CD4-positive, alpha-beta T cell treated with Interleukin-10 for 1 hour (primary cell): ENCODE data around the gene CASP8AP2.
"Not testable (repeated sequence)": the region's sequence is repeated elsewhere in the genome, so short reads cannot be mapped to it uniquely, and the experiment has no call there.

Experiments used
- DNase-seq: peaks from one replicate; pipeline ENCODE4 v3.0.0-alpha.2; 2020

CASP8AP2 gene

DNA sequence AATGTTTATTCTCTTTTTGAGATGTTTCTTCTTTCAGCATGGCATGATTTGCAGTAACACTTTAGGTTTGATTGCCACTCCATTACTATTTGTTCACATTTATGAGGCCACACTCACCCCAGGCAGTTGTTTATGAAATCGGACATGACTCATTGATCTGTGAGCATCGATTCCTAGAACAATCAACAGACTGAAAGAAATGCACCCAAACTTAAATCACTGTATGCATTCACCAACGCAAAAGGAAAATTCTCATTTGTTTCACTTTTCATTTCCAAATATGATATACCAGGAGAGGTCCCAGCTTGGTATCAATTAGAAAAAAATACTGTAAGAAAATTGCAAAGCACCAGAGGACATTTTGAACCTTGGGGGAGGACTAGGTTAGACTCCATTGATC lies 59.2 kb downstream of the CASP8AP2 start:
- no peak for DNase-seq

DNA sequence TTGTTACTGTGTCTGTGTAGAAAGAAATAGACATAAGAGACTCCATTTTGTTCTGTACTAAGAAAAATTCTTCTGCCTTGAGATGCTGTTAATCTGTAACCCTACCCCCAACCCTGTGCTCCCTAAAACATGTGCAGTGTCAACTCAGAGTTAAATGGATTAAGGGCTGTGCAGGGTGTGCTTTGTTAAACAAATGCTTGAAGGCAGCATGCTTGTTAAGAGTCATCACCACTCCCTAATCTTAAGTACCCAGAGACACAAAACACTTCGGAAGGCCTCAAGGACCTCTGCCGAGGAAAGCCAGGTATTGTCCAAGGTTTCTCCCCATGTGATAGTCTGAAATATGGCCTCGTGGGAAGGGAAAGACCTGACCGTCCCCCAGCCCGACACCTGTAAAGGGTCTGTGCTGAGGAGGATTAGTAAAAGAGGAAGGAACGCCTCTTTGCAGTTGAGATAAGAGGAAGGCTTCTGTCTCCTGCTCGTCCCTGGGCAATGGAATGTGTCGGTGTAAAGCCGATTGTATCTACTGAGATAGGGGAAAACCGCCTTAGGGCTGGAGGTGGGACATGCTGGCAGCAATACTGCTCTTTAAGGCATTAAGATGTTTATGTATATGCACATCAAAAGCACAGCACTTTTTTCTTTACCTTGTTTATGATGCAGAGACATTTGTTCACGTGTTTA lies 61.3 kb downstream of the CASP8AP2 start:
- DNase-seq, result not testable (repeated sequence)

DNA sequence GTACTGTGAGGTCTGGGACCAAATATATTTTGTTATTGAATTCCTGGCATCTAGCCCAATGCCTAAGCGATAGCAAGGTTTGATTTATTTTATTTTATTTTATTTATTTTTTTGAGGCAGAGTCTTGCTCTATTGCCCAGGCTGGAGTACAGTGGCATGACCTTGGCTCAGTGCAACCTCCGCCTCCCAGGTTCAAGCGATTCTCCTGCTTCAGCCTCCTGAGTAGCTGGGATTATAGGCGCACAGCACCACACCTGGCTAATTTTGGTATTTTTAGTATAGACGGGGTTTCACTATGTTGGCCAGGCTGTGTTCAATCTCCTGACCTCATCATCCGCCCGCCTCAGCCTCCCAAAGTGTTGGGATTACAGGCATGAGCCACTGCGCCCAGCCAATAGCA lies 62.9 kb downstream of the CASP8AP2 start:
- DNase-seq, result not testable (repeated sequence)

DNA sequence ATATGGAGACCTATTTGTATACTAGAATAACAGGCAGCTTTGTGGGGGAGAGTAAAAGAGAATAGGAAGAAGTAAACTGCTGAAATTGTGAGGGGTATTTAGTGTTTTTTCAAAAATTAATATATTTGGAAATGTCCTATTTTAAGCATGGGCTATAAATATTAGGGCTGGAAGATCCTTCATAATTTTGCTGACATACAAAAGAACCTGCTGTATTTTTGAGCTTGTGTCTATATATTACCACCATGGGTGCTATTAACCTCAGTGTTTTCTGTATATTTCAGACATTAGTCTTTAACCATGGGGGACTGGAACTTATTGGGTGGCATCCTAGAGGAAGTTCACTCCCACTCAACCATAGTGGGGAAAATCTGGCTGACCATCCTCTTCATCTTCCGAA lies 64.5 kb downstream of the CASP8AP2 start, which contains the start of gene GJA10:
Gene GJA10 (plus strand): TSS at position 301 of the 400 bp plus-strand sequence. CDS start 0 bp downstream, at position 301.
- no peak for DNase-seq

DNA sequence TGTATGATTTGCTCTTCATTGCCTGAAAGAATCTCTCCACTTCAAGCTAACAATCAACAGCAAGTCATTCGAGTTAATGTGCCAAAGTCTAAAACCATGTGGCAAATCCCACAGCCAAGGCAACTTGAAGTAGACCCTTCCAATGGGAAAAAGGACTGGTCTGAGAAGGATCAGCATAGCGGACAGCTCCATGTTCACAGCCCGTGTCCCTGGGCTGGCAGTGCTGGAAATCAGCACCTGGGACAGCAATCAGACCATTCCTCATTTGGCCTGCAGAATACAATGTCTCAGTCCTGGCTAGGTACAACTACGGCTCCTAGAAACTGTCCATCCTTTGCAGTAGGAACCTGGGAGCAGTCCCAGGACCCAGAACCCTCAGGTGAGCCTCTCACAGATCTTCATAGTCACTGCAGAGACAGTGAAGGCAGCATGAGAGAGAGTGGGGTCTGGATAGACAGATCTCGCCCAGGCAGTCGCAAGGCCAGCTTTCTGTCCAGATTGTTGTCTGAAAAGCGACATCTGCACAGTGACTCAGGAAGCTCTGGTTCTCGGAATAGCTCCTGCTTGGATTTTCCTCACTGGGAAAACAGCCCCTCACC lies 65.7 kb downstream of the CASP8AP2 start:
- no peak for DNase-seq

DNA sequence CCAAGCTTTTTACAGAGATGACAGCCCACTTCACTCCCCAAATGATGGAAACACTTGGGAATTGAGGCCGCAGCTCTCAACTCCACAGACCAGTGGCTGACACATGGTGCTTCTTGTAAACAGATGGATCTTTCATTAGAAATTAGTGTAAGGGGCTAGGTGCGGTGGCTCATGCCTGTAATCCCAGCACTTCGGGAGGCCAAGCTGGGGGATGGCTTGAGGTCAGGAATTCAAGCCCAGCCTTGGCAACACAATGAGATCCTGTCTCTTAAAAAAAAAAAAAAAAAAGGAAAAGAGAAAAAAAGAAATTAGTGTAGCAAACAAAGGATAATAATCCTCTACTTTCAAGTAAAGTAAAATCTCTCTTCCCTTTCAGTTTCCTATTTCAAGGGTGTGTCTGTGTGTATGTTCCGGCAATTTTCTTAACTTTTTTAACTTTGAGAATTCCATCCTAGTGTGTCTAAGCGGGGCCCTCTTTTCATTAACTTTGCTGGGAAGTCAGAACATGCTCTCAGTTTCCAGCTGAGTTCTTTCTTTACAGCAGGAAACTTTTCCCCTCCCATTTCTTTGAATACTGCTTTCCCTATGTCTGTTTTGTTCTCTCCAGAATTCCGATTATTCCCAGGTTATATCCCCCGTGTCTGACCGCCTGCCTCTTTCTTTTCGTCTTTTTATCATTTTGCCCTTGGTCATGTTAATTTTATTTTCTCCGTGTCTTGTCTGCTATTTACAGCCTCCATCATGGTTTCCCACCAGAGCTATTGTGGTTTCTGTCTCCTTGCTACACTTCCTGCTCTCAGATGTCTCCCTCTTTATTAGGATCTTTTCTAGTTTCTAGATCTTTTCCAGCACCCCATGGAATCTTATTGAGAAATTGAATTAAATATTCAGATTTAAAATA lies 80.6 kb downstream of the CASP8AP2 start:
- DNase-seq, result not testable (repeated sequence)

DNA sequence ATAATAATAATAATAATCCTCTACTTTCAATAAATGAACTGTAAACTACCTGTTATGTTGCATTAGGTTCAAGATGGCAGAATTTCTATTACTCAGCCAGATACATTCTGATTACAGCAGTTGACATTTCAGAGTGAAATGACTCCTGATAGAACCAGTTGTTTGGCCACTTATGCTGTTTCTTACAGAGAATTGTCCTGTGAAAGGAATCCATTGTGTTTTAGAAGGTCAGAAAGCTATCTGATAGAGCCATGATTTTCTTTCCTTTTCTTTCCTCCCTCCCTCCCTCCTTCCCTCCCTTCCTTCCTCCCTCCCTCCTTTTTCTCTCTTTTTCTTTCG lies 81.2 kb downstream of the CASP8AP2 start:
- DNase-seq, result no peak

DNA sequence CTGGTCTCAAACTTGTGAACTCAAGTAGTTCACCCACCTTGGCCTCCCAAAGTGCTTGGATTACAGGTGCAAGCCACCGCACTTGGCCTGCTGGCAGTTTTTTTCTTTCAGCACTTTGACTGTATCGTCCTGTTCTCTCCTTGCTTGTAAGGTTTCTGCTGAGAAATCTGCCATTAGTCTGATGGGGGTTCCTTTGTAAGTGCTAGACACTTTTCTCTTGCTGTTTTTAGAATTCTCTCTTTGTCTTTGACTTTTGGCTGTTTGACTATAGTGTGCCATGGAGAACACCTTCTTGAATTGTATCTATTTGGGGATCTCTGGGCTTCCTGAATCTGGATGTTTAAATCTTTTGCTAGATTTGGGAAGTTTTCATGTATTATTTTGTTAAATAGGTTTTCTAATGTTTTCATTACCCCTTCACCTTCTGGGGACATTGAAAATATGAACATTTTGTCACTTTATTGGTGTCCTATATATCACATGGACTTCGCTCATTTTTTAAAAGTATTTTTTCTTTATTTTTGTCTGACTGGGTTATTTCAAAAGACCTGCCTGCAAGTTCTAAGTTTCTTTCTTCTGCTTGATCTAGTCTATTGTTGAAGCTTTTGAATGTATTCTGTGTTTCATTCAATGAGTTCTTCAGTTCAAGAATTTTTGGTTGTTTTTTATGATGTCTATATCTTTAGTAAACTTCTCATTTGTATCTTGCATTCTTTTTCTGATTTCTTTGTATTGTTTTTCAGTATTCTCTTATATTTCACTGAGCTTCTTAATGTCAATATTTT lies 86.6 kb downstream of the CASP8AP2 start:
- no peak for DNase-seq

DNA sequence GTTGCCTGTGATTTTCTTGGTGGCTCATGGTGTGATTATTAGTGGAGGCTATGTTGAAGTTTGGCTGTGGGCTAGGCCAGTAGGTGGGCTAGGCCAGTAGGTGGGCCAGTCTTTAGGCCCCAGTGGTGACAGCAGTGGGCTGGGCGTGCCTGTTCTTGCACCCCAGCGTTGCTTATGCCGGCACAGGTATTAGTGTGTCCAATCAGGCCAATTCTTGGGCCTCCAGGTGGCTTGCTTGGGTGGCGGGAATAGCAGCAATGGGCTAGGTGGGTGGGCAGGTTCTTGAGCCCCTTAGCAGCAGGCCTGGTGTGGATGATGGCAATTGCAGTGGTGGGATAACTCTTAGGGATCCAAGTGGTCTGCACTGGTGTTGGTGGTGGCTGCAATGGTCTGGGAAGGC lies 87.5 kb downstream of the CASP8AP2 start:
- no peak for DNase-seq

DNA sequence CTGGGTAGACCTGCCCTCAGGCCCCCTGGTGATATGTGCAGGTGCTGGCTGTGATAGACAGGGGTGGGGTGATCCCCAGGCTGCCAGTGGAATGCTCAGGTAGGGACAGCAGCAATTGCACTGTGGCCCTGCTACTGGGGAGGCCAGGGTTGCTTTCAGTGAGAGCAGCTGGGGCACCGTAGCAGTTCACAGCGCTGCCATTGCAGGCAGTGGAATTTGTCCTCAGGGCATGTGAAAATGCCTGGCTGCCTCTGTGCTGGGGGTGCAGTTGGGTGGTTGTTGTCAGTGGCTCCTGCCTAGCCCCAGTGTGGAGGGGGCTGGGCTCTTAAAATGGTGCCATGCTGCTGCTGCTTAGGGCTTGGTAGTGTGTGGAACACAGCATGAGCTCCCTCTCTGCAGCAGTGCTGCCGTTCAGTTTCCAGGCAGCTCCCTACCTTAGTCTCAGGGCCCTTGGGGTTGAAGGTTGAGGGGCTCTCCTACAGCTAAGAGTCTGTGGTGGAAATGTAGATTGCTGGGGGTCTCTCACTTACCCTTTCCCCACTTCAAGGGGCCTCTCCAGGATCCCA lies 88.2 kb downstream of the CASP8AP2 start:
- no peak for DNase-seq
